Activated CD4-positive, alpha-beta memory T cell treated with anti-CD3 and anti-CD28 coated beads for 36 hours (primary cell): Measurements from ENCODE around the gene GLIS1. TPM values are rescaled to one million over a fixed set of nuclear protein-coding genes. Genes with fewer than 3 reads are reported as not detected.

Experiments used
- CTCF ChIA-PET: fragments of 350-600 bp; sonication (Branson Sonifier 250); formaldehyde crosslinking; loops from one replicate; lab custom pipeline; 2021; ENCODE audit warnings: antibody characterized with exemption, inconsistent platforms; lab: Charles Lee
- POLR2A ChIA-PET: fragments of 350-600 bp; sonication (Branson Sonifier 250); formaldehyde crosslinking; loops from one replicate; lab custom pipeline; 2021; ENCODE audit warnings: antibody characterized with exemption; lab: Charles Lee
- DNase-seq: peaks from one replicate; pipeline ENCODE4 v3.0.0-alpha.2; 2020
- H3K27ac Mint-ChIP-seq: one replicate; pipeline ENCODE4 v1.8.0; 2021; ENCODE audit warnings: mixed read lengths
- H3K27me3 Mint-ChIP-seq: one replicate; pipeline ENCODE4 v1.8.0; 2021; ENCODE audit warnings: mixed read lengths
- H3K36me3 Mint-ChIP-seq: one replicate; pipeline ENCODE4 v1.8.0; 2021; ENCODE audit warnings: mixed read lengths
- H3K4me1 Mint-ChIP-seq: one replicate; pipeline ENCODE4 v1.8.0; 2021; ENCODE audit warnings: low read depth, mixed read lengths
- H3K4me3 Mint-ChIP-seq: one replicate; pipeline ENCODE4 v1.8.0; 2021; ENCODE audit warnings: mild to moderate bottlenecking, mixed read lengths
- H3K9me3 Mint-ChIP-seq: one replicate; pipeline ENCODE4 v1.8.0; 2021; ENCODE audit warnings: mixed read lengths
- intact Hi-C: fragments of 100-400 bp; cut with micrococcal nuclease; formaldehyde crosslinking; loops from one replicate; pipeline ENCODE4 v1.15.1; 2023
- total RNA-seq, 2 experiments: library from RNA; stranded (reverse); gene quantifications; one replicate each; pipeline ENCODE4 v1.2.3, GENCODE V29; 2021

Gene GLIS1
- total RNA-seq, 2 experiments from 2014 or later, result not detected

DNA sequence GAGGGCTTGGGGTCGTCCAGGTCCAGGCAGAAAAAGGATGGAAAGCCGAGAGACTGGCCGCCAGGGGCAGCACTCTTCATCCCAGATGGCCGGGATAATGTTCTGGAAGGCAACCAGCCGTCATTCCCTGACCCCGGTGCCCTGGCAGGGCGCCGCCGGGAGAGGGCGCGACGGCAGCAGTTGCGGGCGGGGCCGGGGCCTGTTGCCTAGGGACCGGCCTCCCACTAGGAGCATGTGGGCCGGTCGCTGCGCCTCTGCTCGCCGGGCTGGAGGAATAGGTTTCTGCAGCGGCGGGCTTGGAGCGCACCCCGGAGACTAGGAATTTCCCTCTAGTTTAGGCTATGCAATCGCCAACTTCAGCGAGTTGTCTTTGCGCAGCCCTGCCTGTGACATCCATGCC is 268.8 kb downstream of the GLIS1 start:
- POLR2A ChIA-PET, result no interaction called here
- Mint-ChIP-seq H3K9me3 (no peaks in the 10 kb centered on the region), H3K4me3 (no peak overlapping the region), H3K27ac (no peak overlapping the region), H3K4me1 (no peaks in the 10 kb centered on the region), H3K27me3 (no peaks in the 10 kb centered on the region), H3K36me3 (no peaks in the 10 kb centered on the region)
- intact Hi-C loops, result no loop called here
- DNase-seq, result no peak
- CTCF ChIA-PET, result interaction anchor here (0.7 kb wide), 1 partner anchor 13 kb away, joined by 3 read pairs; no protein-coding TSS in a partner anchor

GRCh38 chr1:53469373-53469772 is 269.6 kb downstream of the GLIS1 start:
- Mint-ChIP-seq H3K36me3 (no peaks in the 10 kb centered on the region), H3K27ac (no peak overlapping the region), H3K9me3 (no peaks in the 10 kb centered on the region), H3K27me3 (no peaks in the 10 kb centered on the region), H3K4me1 (no peaks in the 10 kb centered on the region), H3K4me3 (no peak overlapping the region)
- CTCF ChIA-PET, result no interaction called here
- intact Hi-C loops, result no loop called here
- POLR2A ChIA-PET, result no interaction called here
- DNase-seq, result no peak

- ChIA-PET POLR2A (no interaction called here), CTCF (no interaction called here)
- Mint-ChIP-seq H3K36me3 (no peaks in the 10 kb centered on the region), H3K4me3 (no peak overlapping the region), H3K27me3 (no peaks in the 10 kb centered on the region), H3K4me1 (no peaks in the 10 kb centered on the region), H3K9me3 (no peaks in the 10 kb centered on the region), H3K27ac (no peak overlapping the region)
- no peak for DNase-seq
- intact Hi-C loops, result no loop called here
Measured at GRCh38 chr1:53468374-53468773, 270.6 kb downstream of the GLIS1 start.

DNA sequence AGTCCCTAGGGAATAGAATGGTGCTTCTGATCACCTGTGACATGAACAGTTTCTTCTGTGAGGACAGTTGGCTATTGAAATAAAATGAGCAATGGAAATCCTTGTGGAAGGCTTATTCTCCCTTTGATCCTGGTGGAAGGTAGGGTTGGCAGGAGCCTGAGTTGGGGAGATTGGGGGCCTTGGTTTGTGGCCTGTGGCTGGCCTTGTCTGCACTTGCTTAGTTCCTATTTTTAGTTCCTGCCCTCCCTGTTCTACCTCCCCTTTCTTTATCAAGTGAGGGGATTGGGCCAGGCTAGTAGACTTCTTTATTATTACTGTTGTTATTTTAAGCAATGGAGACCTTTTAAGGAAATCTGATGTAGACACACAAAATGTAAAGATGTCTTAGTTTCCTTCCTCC is 271.6 kb downstream of the GLIS1 start:
- Mint-ChIP-seq H3K36me3 (no peaks in the 10 kb centered on the region), H3K27me3 (no peaks in the 10 kb centered on the region), H3K27ac (no peak overlapping the region), H3K9me3 (no peaks in the 10 kb centered on the region), H3K4me1 (no peaks in the 10 kb centered on the region), H3K4me3 (no peak overlapping the region)
- DNase-seq, result no peak
- intact Hi-C loops, result no loop called here
- ChIA-PET CTCF (no interaction called here), POLR2A (no interaction called here)

DNA sequence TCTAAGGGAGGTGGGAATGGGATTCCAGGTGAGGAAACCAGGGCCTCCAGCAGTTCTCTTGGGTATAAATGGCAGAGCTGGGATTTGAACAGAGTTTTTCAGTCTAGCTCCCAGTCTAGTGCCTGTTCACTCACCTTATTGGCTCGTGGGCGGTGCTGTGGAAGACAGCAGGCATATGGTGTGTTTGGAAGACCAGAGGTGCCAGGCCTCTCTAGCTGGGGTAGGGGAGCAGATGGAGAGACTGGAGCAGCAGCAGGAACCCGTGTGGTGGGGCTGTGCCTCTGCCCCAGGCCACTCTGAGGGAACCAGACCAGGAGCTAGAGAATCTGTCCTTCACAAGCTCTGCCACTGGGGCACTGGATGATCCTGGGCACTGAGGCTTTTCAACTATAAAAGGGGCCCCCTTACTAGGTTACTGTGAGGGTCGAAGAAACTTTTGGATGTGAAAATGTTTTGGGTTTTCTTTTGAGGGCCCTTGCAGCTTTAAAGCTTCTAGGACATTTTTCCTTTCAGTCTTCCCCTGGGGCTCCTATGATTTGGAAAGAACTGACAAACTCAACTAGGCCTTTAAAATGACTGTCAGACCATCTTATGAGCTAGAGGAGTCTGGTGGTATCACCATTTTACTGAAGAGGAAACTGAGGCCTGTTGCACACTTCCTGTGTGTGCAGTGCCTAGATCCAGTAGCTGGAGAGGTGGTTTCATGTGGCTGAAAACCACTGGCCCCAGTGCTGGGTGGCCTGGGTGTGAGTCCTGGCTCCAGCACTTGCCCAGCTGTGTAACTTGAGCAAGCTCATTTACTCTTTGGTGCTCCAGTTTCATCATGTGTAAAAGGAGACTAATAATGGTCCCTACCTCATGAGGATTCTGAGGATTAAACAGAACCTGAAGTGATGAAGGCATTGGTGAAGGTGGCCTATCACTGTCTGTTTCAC is 273.7 kb downstream of the GLIS1 start:
- CTCF ChIA-PET, result interaction anchor here (1.0 to 2.0 kb wide), 4 partner anchors 19 to 72 kb away, joined by 4 to 6 read pairs (median 5); no protein-coding TSS in a partner anchor
- no peak for DNase-seq
- Mint-ChIP-seq H3K27ac (no peak overlapping the region), H3K4me1 (no peaks in the 10 kb centered on the region), H3K9me3 (no peaks in the 10 kb centered on the region), H3K36me3 (no peaks in the 10 kb centered on the region), H3K4me3 (no peak overlapping the region), H3K27me3 (no peaks in the 10 kb centered on the region)
- POLR2A ChIA-PET, result interaction anchor here (1.4 kb wide), 1 partner anchor 10 kb away, joined by 3 read pairs; no protein-coding TSS in a partner anchor
- intact Hi-C loops, result no loop called here

DNA sequence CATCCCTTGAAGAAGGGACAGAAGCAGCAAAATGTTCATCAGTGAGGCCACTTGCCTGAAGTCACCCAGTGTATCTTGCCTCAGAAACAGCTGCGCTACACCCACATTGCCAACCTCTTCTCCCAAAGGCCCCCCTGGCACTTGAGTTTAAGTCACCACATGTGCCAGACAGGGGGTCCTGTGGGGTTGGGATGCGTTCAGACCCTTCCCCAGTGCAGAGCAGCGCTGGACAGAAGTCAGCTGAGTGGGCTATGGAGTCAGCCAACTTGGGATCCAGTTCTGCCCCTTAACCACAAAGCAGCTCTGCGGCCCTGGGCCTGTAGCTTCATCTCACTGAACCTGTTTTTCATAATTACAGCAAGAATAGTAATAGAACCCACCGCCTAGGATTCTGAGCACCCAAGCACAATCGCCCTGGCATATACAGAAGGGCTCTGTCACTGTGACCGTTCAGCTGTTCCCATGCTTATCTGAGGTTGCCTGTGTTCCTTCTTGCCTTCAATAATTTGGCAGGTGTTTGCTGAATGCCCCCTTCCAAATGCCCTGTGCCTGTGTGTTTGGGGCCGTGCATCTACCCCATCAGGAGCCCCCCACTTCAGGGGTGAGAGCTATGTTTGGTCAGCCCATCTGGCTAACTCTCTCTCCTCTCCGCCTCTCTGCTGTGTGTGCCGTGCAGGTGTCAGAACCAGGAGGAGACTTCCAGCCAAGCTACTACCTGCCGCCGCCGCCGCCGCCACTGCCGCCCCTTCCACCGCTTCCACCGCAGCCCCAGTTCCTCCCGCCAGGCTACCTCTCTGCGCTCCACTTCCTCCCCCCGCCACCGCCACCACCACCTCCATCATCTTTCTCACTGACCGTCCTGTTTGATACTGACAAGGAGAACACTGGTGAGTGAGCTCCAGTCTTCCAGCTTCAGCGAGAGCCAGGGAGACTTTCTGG is 274.7 kb downstream of the GLIS1 start:
- intact Hi-C loops, result no loop called here
- Mint-ChIP-seq H3K27ac (no peak overlapping the region), H3K27me3 (no peaks in the 10 kb centered on the region), H3K4me1 (no peaks in the 10 kb centered on the region), H3K36me3 (no peaks in the 10 kb centered on the region), H3K4me3 (no peak overlapping the region), H3K9me3 (no peaks in the 10 kb centered on the region)
- POLR2A ChIA-PET, result interaction anchor here (1.4 kb wide), 1 partner anchor 11 kb away, joined by 3 read pairs; no protein-coding TSS in a partner anchor
- CTCF ChIA-PET, result interaction anchor here (1.0 to 2.0 kb wide), 4 partner anchors 20 to 71 kb away, joined by 4 to 6 read pairs (median 5); no protein-coding TSS in a partner anchor
- DNase-seq, result no peak

DNA sequence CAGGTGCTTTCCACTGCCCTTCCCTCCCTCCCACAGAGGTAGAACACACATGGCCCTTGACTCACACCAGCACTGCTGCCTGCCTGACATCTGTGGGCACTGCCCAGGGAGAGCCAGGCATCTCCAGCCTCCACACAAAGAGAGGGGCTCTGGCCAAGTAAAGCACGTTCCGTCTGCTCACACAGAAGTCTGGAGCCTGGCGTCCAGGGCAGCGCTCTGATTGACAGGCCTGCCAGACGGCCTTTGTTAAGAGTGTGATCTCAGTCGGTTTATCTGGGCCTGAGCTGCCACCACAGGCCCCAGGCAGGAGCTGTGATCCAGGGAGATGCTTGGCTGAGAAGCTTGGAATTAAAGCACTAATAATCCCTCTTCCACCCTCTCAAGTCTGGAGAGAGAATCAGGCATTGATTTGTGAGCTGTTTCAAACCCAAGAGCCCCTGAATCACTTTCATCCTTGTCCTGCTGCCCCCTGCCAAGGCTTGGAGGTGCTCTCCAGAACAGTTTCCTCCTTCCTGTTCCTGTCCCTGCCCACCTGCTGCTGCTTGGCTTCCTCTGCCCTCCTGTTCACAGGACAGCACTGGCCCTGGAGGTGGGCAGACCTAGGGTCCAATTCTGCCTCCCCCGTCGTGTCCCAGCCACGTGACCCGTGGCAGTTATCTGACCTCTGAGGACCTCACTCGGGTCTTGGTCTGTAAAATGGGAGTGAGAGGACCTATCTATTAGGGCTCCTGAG is 276.0 kb downstream of the GLIS1 start:
- ChIA-PET POLR2A (no interaction called here), CTCF (interaction anchor here (0.9 to 1.7 kb wide), 2 partner anchors 23 to 70 kb away, joined by 3 to 4 read pairs; no protein-coding TSS in a partner anchor)
- Mint-ChIP-seq H3K27me3 (no peaks in the 10 kb centered on the region), H3K4me3 (no peak overlapping the region), H3K9me3 (no peaks in the 10 kb centered on the region), H3K27ac (no peak overlapping the region), H3K4me1 (no peaks in the 10 kb centered on the region), H3K36me3 (no peaks in the 10 kb centered on the region)
- intact Hi-C loops, result no loop called here
- no peak for DNase-seq

DNA sequence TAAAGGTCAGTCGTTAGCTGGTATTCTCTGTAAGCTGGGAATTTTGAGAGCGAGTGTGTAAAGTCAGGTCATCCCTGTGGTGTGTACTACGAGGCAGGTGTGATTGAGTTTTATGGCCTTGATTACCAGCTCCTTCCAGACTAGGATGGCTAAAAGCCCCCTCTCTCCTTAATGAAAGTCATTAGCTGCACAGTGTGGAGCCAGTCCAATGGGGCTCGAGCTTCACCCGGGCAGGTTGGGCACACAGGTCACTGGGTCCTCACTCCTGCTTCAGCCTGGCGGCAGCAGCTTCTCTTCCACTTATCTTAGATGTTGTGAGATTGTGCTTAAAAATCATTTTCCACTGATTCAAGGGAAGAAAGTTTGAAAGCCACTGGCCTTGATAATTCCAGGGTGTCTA is 276.8 kb downstream of the GLIS1 start:
- no peaks in the 10 kb centered on the region for H3K36me3 Mint-ChIP-seq
- no peaks in the 10 kb centered on the region for H3K4me1 Mint-ChIP-seq
- ChIA-PET CTCF (interaction anchor here (0.7 to 0.9 kb wide), 2 partner anchors 69 to 516 kb away, joined by 3 read pairs; no protein-coding TSS in a partner anchor), POLR2A (no interaction called here)
- no peak for DNase-seq
- no peak overlapping the region for H3K27ac Mint-ChIP-seq
- intact Hi-C loops, result no loop called here
- H3K27me3 Mint-ChIP-seq, result peaks cover 2% of the 10 kb centered on the region
- H3K9me3 Mint-ChIP-seq, result no peaks in the 10 kb centered on the region
- no peak overlapping the region for H3K4me3 Mint-ChIP-seq

DNA sequence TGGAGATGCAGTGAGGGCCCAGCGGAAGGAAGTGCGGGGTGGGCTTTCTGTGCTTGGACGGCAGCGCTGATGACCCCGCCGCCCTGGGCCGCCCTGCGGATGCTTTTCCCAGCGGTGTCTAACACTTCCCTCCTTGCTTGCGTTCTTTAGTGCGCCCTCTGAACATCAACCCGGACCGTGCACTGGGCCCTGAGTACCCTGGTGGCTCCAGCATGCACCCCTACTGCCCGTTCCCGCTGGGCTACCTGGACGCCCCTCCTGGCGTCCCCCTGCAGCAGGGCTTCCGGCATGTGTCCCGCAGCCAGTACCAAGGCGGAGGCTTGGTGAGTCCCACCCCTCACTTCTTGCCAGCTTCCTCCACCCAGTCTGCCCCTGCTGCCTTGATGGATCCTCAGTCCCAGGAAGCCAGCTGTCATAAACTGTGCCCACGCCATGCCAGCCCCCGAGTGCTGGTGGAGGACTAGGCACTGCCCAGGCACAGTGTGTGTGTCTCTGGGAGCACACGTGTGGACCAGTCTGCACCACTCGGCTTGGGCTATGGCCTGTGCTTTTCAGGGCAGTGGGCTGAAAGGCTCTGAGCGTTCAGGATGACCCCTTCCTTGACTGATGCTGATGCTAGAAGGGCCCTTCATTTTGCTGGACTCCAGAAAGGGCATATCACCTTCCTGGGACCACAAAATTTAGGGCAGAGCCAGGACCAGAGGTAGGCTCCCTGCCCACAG is 277.5 kb downstream of the GLIS1 start:
- no peaks in the 10 kb centered on the region for H3K4me1 Mint-ChIP-seq
- intact Hi-C loops, result no loop called here
- peaks cover 2% of the 10 kb centered on the region for H3K27me3 Mint-ChIP-seq
- H3K9me3 Mint-ChIP-seq, result no peaks in the 10 kb centered on the region
- no peak overlapping the region for H3K4me3 Mint-ChIP-seq
- no peak overlapping the region for H3K27ac Mint-ChIP-seq
- POLR2A ChIA-PET, result no interaction called here
- no peaks in the 10 kb centered on the region for H3K36me3 Mint-ChIP-seq
- CTCF ChIA-PET, result interaction anchor here (0.7 to 0.9 kb wide), 2 partner anchors 68 to 517 kb away, joined by 3 read pairs; no protein-coding TSS in a partner anchor
- no peak for DNase-seq

DNA sequence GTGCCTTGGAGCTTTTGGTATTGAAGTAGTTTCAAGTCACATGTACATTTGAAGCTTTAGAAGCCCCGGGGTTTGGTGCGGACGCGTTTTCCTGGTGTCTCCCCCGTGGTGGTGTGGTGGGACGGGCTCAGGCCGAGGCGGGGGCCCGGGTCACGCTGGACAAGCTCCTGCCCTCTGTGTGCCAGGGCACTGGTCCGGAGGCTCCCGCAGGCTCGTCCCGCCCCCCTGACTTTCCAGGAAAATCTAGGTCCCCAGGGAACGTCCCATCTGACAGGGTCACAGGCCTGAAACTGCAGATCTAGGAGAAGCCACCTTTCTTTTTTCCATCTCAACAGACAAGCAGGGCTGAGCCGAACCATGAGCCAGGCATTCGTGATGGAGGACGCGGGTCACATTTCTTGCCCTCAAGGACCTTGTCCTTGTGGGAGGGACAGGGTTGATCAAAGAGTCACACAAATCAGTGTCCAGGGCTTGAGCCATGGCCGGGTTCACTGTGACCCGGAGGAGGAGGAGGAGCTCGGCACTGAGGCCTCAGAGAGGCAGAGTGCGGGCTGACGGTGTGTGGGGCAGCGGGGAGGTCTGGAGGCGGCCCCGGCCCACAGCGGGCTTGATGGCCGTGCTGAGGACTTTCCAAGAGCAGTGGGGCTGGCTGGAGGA is 278.2 kb downstream of the GLIS1 start:
- H3K27ac Mint-ChIP-seq, result no peak overlapping the region
- H3K4me1 Mint-ChIP-seq, result no peaks in the 10 kb centered on the region
- H3K36me3 Mint-ChIP-seq, result no peaks in the 10 kb centered on the region
- peaks cover 2% of the 10 kb centered on the region for H3K27me3 Mint-ChIP-seq
- ChIA-PET POLR2A (no interaction called here), CTCF (no interaction called here)
- no peak overlapping the region for H3K4me3 Mint-ChIP-seq
- H3K9me3 Mint-ChIP-seq, result no peaks in the 10 kb centered on the region
- intact Hi-C loops, result no loop called here
- DNase-seq, result no peak
